HS-27A (cell line): ENCODE results near the gene ZFAND2A.
"Not testable (repeated sequence)": the region's sequence is repeated elsewhere in the genome, so short reads cannot be mapped to it uniquely, and the experiment has no call there.

Source experiments
- DNase-seq: peaks from one replicate; pipeline ENCODE4 v3.0.0-alpha.2; 2012; ENCODE audit warnings: low read depth, missing footprints

Gene ZFAND2A

GRCh38 chr7:1151156-1151555 lies 8.8 kb downstream of the ZFAND2A start:
- DNase-seq: no peak

- no peak for DNase-seq
These were observed 9.5 kb downstream of the ZFAND2A start for GRCh38 chr7:1150400-1151002.

- no peak for DNase-seq
These were observed 10.6 kb downstream of the ZFAND2A start for GRCh38 chr7:1149351-1149794.

GRCh38 chr7:1147873-1148272 lies 12.1 kb downstream of the ZFAND2A start:
- not testable (repeated sequence) for DNase-seq

GRCh38 chr7:1144269-1144771 lies 15.7 kb downstream of the ZFAND2A start:
- no peak for DNase-seq

- DNase-seq: not testable (repeated sequence)
These were observed 17.0 kb downstream of the ZFAND2A start for GRCh38 chr7:1143031-1143430.

GRCh38 chr7:1142051-1142635 lies 17.9 kb downstream of the ZFAND2A start:
- DNase-seq: no peak

- no peak for DNase-seq
These were observed 18.3 kb downstream of the ZFAND2A start for GRCh38 chr7:1141651-1142050.

GRCh38 chr7:1140476-1141104 lies 19.4 kb downstream of the ZFAND2A start:
- DNase-seq: no peak

GRCh38 chr7:1137517-1138167 lies 22.4 kb downstream of the ZFAND2A start:
- DNase-seq: no peak

GRCh38 chr7:1136841-1137516 lies 23.0 kb downstream of the ZFAND2A start:
- DNase-seq: no peak

GRCh38 chr7:1134951-1135350 lies 25.0 kb downstream of the ZFAND2A start:
- DNase-seq: no peak

- no peak for DNase-seq
These were observed 28.3 kb downstream of the ZFAND2A start for GRCh38 chr7:1131471-1132265.

GRCh38 chr7:1130021-1130990 lies 29.7 kb downstream of the ZFAND2A start:
- no peak for DNase-seq

- no peak for DNase-seq
These were observed 30.6 kb downstream of the ZFAND2A start for GRCh38 chr7:1129431-1129830.

GRCh38 chr7:1127001-1127400 lies 33.0 kb downstream of the ZFAND2A start:
- DNase-seq: no peak

GRCh38 chr7:1125603-1125969 lies 34.4 kb downstream of the ZFAND2A start:
- DNase-seq: no peak

GRCh38 chr7:1124816-1125602 lies 35.0 kb downstream of the ZFAND2A start:
- DNase-seq: no peak

GRCh38 chr7:1124164-1124563 lies 35.8 kb downstream of the ZFAND2A start:
- DNase-seq: no peak
